Lower leg skin (tissue), 3 donors: Measurements from ENCODE around the gene NCAPG2.

Experiments used
- CTCF ChIP-seq, 3 donors: fragments of 450-650 bp; IDR thresholded peaks; one replicate each; pipeline ENCODE4 v1.5.1; 2016; ENCODE audit warnings: antibody characterized with exemption in 3 of 3, mild to moderate bottlenecking in 3 of 3, moderate library complexity in 2 of 3
- POLR2A ChIP-seq, 2 donors: fragments of 450-650 bp; IDR thresholded peaks; one replicate each; pipeline ENCODE4 v1.6.1; 2016 to 2017; ENCODE audit warnings: antibody characterized with exemption in 2 of 2, mild to moderate bottlenecking in 1 of 2, moderate library complexity in 1 of 2

GRCh38 chr7:158740013-158740656 is 35.5 kb upstream of the NCAPG2 start:
- TF ChIP-seq CTCF (IDR thresholded peaks at IDR 0.05) = no peak
- no peak for TF ChIP-seq POLR2A (IDR thresholded peaks at IDR 0.05)
